ENCODE data around the gene NAV2.
"Not testable (repeated sequence)": the region's sequence is repeated elsewhere in the genome, so short reads cannot be mapped to it uniquely, and the experiment has no call there.

The NAV2 gene

GRCh38 chr11:19955660-19956059 lies 243.0 kb downstream of the NAV2 start:
- no peak overlapping the region for H3K4me3 ChIP-seq (ENCODE audit: low read depth, low read length)
- no peak for TF ChIP-seq CTCF (IDR thresholded peaks at IDR 0.05; ENCODE audit: low read depth, low read length, missing control alignments)
- no peak for DNase-seq (ENCODE audit: low read depth)

GRCh38 chr11:19956228-19956627 lies 243.6 kb downstream of the NAV2 start:
- no peak for TF ChIP-seq CTCF (IDR thresholded peaks at IDR 0.05; ENCODE audit: low read depth, low read length, missing control alignments)
- H3K4me3 ChIP-seq (ENCODE audit: low read depth, low read length), result no peak overlapping the region

GRCh38 chr11:19957294-19957943 lies 244.8 kb downstream of the NAV2 start:
- no peak for TF ChIP-seq CTCF (IDR thresholded peaks at IDR 0.05; ENCODE audit: low read depth, low read length, missing control alignments)
- H3K4me3 ChIP-seq (ENCODE audit: low read depth, low read length), result no peak overlapping the region
- DNase-seq (ENCODE audit: low read depth), result no peak

More at GRCh38 chr11:19956228-19956627, 243.6 kb downstream of the NAV2 start:
- no peak for DNase-seq (ENCODE audit: low read depth)

DNA sequence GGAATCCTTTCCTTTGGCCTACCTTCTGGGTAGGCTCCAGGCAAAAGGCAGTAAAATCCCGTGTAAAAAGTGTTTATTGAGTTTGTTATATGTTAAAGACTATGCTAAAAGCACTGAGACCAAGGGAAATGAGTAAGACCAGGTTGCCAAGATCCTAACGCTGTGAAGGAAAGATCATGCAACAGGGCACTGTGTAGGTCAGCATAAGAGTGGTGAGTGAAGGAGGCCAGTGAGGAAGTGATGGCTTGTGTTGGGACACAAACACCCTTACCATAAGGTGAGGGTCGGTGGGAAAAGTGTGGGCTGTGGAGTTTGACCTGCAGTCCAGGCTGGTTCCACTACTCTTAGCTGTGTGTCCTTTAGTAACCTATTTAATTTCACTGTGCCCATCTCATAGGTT lies 245.6 kb downstream of the NAV2 start:
- H3K4me3 ChIP-seq (ENCODE audit: low read depth, low read length), result no peak overlapping the region
- TF ChIP-seq CTCF (IDR thresholded peaks at IDR 0.05; ENCODE audit: low read depth, low read length, missing control alignments), result no peak
- no peak for DNase-seq (ENCODE audit: low read depth)

DNA sequence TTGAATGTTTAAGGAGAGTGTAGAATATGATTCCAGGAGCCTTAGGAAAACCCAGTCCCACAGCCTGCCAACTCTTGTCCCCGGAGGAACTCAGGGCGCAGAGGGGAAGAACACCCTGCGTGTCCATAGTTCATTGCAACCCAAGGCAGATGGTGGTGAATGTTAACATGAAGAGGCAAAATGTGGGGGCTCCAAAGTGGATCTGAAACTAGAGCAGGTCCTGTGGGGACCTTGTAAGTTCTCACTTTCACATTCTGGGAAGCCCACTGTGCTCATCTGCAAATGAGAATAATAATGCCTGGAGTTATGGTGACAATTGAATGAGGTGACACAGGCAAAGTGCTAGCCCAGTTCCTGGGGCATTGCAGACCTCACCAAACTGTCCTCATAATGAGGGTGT lies 246.6 kb downstream of the NAV2 start:
- no peak overlapping the region for H3K4me3 ChIP-seq (ENCODE audit: low read depth, low read length)
- no peak for TF ChIP-seq CTCF (IDR thresholded peaks at IDR 0.05; ENCODE audit: low read depth, low read length, missing control alignments)
- DNase-seq (ENCODE audit: low read depth), result no peak

DNA sequence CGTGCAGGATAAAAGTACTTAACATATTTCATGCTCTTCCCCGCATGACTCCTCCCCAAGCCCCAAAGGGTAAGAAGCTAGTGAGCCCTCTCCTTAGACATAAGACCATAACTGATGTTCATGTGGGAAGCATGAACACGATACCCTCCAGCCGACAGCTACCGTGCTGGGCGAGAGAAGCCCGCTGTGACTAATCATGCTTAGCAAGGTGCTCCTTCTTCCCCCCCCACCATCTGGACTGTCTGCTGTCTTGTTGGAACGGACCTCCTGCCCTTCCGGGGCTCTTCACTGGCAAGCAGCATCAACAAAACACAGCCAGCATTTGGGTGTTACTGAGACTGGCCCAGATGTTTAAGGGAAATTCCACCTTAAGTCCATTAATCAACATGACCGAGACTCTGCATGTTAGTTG lies 247.0 kb downstream of the NAV2 start:
- no peak overlapping the region for H3K4me3 ChIP-seq (ENCODE audit: low read depth, low read length)
- no peak for DNase-seq (ENCODE audit: low read depth)
- TF ChIP-seq CTCF (IDR thresholded peaks at IDR 0.05; ENCODE audit: low read depth, low read length, missing control alignments), result no peak

- DNase-seq (ENCODE audit: low read depth); H3K4me3 ChIP-seq (ENCODE audit: low read depth, low read length): not testable (repeated sequence)
Observed at GRCh38 chr11:19960410-19960809, 247.8 kb downstream of the NAV2 start.
